HFFc6 (cell line): ENCODE measurements around the gene CHST5. TPM values are rescaled to one million over a fixed set of nuclear protein-coding genes. Genes with fewer than 3 reads are reported as not detected.

Experiments used
- DNase-seq: peaks from one replicate; pipeline ENCODE4 v3.0.0-alpha.2; 2018
- H3K27ac Mint-ChIP-seq: 2 replicates; pipeline ENCODE4 v1.8.0; 2020; ENCODE audit warnings: mild to moderate bottlenecking, mixed read lengths
- H3K27me3 Mint-ChIP-seq: 2 replicates; pipeline ENCODE4 v1.8.0; 2021; ENCODE audit warnings: mild to moderate bottlenecking, moderate library complexity, mixed read lengths; ENCODE audit not compliant: insufficient read depth
- H3K36me3 Mint-ChIP-seq: 2 replicates; pipeline ENCODE4 v1.8.0; 2021; ENCODE audit warnings: low read depth, mixed read lengths
- H3K4me1 Mint-ChIP-seq: 2 replicates; pipeline ENCODE4 v1.8.0; 2020; ENCODE audit warnings: low read depth, mixed read lengths
- H3K4me3 Mint-ChIP-seq: 2 replicates; pipeline ENCODE4 v1.8.0; 2020; ENCODE audit warnings: mild to moderate bottlenecking, moderate library complexity, mixed read lengths
- H3K9me3 Mint-ChIP-seq: 2 replicates; pipeline ENCODE4 v1.8.0; 2020; ENCODE audit warnings: mild to moderate bottlenecking, mixed read lengths
- total RNA-seq, 6 experiments: library from RNA; stranded (reverse); fragmentation: NEBNext Ultra II Directional; extraction: Animal tissue kit (Norgen Biotek cat#: 25700); gene quantifications; 2 replicates in 1 of 6; 3 replicates in 5 of 6; pipeline ENCODE4 v1.2.3, GENCODE V29; 2021
- TF ChIP-seq, protein P1 (sequence below): fragments of 200-600 bp; sonication (generic); IDR thresholded peaks from 2 replicates; pipeline ENCODE4 v1.5.0; 2021; ENCODE audit warnings: antibody characterized with exemption, mild to moderate bottlenecking

The CHST5 gene
- total RNA-seq, 6 experiments from 2014 or later, result not detected

- H3K36me3 Mint-ChIP-seq, result no peaks in the 10 kb centered on the region
- peaks cover 6% of the 10 kb centered on the region; the same call in 1 of the 2 replicates for H3K4me1 Mint-ChIP-seq
- H3K27ac Mint-ChIP-seq, result no peak overlapping the region
- peaks cover 9% of the 10 kb centered on the region for H3K27me3 Mint-ChIP-seq
- TF ChIP-seq, protein P1, sequence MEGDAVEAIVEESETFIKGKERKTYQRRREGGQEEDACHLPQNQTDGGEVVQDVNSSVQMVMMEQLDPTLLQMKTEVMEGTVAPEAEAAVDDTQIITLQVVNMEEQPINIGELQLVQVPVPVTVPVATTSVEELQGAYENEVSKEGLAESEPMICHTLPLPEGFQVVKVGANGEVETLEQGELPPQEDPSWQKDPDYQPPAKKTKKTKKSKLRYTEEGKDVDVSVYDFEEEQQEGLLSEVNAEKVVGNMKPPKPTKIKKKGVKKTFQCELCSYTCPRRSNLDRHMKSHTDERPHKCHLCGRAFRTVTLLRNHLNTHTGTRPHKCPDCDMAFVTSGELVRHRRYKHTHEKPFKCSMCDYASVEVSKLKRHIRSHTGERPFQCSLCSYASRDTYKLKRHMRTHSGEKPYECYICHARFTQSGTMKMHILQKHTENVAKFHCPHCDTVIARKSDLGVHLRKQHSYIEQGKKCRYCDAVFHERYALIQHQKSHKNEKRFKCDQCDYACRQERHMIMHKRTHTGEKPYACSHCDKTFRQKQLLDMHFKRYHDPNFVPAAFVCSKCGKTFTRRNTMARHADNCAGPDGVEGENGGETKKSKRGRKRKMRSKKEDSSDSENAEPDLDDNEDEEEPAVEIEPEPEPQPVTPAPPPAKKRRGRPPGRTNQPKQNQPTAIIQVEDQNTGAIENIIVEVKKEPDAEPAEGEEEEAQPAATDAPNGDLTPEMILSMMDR, result no peak
- no peak overlapping the region for H3K4me3 Mint-ChIP-seq
- H3K9me3 Mint-ChIP-seq, result no peaks in the 10 kb centered on the region
- no peak for DNase-seq
These were observed 41.7 kb downstream of the CHST5 start for GRCh38 chr16:75494184-75494583.

GRCh38 chr16:75491876-75492275 lies 44.0 kb downstream of the CHST5 start:
- peak; percentile 65 for DNase-seq
- H3K27ac Mint-ChIP-seq, result no peak overlapping the region
- TF ChIP-seq, protein P1, result peak; percentile 55
- no peak overlapping the region for H3K4me3 Mint-ChIP-seq
- H3K9me3 Mint-ChIP-seq, result no peaks in the 10 kb centered on the region
- no peaks in the 10 kb centered on the region for H3K36me3 Mint-ChIP-seq
- H3K27me3 Mint-ChIP-seq, result peaks cover 16% of the 10 kb centered on the region
- H3K4me1 Mint-ChIP-seq, result peaks cover 8% of the 10 kb centered on the region

- no peak overlapping the region for H3K27ac Mint-ChIP-seq
- DNase-seq, result no peak
- peaks cover 14% of the 10 kb centered on the region for H3K27me3 Mint-ChIP-seq
- no peak overlapping the region; the same call in 1 of the 2 replicates for H3K4me3 Mint-ChIP-seq
- TF ChIP-seq, protein P1, result no peak
- no peaks in the 10 kb centered on the region for H3K9me3 Mint-ChIP-seq
- H3K4me1 Mint-ChIP-seq, result peaks cover 11% of the 10 kb centered on the region
- H3K36me3 Mint-ChIP-seq, result no peaks in the 10 kb centered on the region
These were observed 47.6 kb downstream of the CHST5 start for GRCh38 chr16:75488322-75488721.

DNA sequence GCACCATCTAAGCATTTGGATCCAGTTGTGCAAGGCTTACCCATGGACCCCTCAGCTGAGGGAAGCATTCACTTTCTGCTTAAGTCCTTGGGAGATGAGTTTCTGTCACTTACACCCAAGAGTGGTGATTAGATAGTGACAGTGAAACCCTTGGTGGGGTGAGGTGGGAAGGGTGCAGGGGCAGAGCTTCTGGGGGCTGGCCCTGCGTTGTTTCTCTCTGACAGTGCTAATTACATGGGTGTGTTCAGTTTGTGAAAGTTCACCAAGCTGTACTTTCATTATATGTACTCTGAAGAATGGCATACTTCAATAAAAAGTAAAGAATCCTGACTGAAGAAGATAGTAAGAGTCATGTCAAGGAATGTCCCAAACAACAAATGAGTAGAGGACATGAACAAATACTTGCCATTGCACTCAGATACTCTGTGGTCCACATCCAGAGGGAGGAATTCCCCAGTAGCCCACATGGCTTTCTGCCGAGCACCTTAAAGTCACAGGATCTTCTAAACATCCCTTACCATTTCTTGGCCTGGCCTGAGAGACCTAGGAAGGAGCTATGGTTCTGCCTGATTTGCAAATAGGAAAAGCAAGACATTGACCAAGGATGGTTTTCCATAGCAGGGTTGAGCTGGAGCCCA lies 49.1 kb downstream of the CHST5 start:
- Mint-ChIP-seq H3K9me3 (no peaks in the 10 kb centered on the region), H3K27ac (no peak overlapping the region), H3K4me1 (peaks cover 11% of the 10 kb centered on the region)

GRCh38 chr16:75486014-75486675 lies 49.8 kb downstream of the CHST5 start:
- no peak overlapping the region for H3K4me3 Mint-ChIP-seq
- no peak overlapping the region for H3K27ac Mint-ChIP-seq

More for the DNA sequence above, 49.1 kb downstream of the CHST5 start:
- H3K4me3 Mint-ChIP-seq, result no peak overlapping the region
- peaks cover 18% of the 10 kb centered on the region for H3K27me3 Mint-ChIP-seq
- TF ChIP-seq, protein P1, result no peak
- DNase-seq, result no peak
- H3K36me3 Mint-ChIP-seq, result no peaks in the 10 kb centered on the region

More at GRCh38 chr16:75486014-75486675, 49.8 kb downstream of the CHST5 start:
- Mint-ChIP-seq H3K9me3 (no peaks in the 10 kb centered on the region), H3K4me1 (peaks cover 11% of the 10 kb centered on the region), H3K27me3 (peaks cover 18% of the 10 kb centered on the region), H3K36me3 (no peaks in the 10 kb centered on the region)
- TF ChIP-seq, protein P1, result no peak
- DNase-seq, result no peak
